NT2/D1 (cell line): ENCODE results near the gene ELMO3.

Experiments
- SUZ12 ChIP-seq: IDR thresholded peaks from 2 replicates; pipeline ENCODE4 v1.6.1; 2011; ENCODE audit not compliant: insufficient read length, insufficient read depth; ENCODE audit errors: extremely low read depth
- YY1 ChIP-seq: IDR thresholded peaks from 2 replicates; pipeline ENCODE4 v1.6.1; 2011; ENCODE audit not compliant: insufficient read length, insufficient read depth
- ZNF274 ChIP-seq: IDR thresholded peaks from 2 replicates; pipeline ENCODE4 v1.6.1; 2011; ENCODE audit warnings: mild to moderate bottlenecking, low read depth, low read length

DNA sequence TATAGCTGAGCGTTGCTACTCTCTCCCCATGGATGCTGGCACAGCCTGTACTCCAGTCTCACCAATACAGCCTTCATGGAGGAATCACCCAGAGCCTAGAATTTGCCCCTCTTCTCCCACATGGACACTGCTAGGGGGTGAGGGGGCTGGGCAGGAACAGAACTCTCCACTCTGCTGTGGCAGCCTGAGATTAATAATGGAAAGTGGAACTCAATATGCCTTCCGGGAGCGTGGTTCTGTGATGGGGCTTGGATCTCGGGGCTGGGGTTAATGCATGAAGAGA lies 51.1 kb downstream of the ELMO3 start:
- TF ChIP-seq YY1 (no peak), ZNF274 (no peak), SUZ12 (no peak)
